ENCODE data around the gene MCM3AP.

DNA sequence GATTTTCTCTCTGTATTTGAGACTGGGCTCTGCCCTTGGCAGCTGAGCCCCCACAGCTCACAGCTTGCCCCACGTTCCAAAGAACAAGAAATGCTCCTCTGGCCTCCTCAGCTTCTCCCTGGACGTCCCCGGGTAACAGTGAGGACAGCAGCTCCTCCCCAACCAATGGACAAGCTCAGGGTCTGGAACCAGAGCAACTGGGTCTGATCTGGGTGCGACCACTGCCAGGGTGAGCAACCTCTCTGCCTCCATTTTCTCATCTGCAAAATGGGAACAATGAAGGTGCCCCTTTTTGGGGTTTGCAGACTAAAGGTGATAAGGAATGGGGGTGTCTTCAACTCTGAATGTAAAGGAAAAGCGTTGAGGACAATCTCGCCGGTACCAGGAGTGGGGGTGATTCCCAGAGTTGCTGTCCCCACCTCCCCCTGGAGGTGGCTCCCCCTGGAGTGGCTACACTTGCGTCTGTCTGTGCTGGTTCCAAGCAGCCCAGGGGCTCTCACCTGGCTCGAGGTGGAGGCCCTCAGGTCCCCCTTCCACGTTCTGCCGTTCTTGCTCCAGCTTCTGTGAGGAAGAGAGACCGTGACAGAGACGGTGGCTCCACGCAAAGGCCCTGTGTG lies 31.4 kb upstream of the MCM3AP start:
- no peak for TF ChIP-seq POLR2A (IDR thresholded peaks at IDR 0.05)
- TF ChIP-seq, protein P1, sequence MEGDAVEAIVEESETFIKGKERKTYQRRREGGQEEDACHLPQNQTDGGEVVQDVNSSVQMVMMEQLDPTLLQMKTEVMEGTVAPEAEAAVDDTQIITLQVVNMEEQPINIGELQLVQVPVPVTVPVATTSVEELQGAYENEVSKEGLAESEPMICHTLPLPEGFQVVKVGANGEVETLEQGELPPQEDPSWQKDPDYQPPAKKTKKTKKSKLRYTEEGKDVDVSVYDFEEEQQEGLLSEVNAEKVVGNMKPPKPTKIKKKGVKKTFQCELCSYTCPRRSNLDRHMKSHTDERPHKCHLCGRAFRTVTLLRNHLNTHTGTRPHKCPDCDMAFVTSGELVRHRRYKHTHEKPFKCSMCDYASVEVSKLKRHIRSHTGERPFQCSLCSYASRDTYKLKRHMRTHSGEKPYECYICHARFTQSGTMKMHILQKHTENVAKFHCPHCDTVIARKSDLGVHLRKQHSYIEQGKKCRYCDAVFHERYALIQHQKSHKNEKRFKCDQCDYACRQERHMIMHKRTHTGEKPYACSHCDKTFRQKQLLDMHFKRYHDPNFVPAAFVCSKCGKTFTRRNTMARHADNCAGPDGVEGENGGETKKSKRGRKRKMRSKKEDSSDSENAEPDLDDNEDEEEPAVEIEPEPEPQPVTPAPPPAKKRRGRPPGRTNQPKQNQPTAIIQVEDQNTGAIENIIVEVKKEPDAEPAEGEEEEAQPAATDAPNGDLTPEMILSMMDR (IDR thresholded peaks at IDR 0.05), result no peak

Measured in sigmoid colon (tissue), 3 donors.